Measurements from ENCODE around the gene HMX1. TPM values are rescaled to one million over a fixed set of nuclear protein-coding genes. Genes with fewer than 3 reads are reported as not detected.
A peak's percentile ranks its signal among the peaks of the same experiment; 100 is the strongest.

The HMX1 gene
- total RNA-seq, 5 donors from 2014 or later (not counting 1 experiment from before 2014, with no cell fraction given), result not detected

DNA sequence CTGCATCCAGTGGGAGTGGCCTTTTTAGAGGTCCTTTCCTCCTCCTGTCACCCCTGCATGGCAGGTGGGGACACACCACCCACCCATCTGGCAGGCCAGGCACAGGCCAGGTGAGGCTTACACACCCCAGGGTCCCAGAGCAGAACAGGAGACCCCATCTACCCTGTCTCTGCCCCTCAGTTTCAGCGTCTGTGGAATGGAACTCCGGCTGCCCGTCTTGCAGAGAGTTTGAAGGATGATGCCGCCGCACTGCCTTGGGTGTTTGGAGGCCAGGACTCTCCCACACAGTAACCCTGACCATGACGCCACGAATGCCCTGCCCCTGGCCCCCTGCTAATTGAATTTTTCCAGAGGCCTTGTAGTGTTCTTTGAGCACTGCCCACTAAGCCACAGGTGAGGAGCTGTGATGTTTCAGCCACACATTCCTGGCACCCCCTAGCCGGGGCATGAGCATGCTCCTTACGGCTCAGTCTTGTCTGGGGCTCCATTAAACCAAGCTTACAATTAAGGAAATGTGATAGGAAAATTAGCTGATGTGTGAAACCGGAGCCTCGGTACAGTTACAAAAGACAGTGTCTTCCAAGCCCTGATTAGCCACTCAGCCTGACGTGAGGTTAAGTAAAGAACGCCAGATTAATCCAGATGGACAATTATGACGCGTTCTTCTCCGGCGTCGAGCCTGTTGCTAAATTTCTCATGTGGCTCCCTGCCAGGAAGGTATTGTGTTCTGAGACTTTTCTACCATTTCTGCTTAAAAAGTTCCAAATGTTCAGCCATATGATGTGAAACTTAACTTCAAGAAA, 39.3 kb downstream of the HMX1 start:
- WGBS (ENCODE audit: insufficient coverage), result 90% methylated on average over 8 of the region's 18 CpGs
- no peak overlapping the region for H3K27ac ChIP-seq (ENCODE audit: low read length)
- H3K4me1 ChIP-seq (ENCODE audit: control insufficient read depth in 1 of 2, extremely low read depth in 1 of 2, insufficient read depth in 2 of 2, low read length in 2 of 2), result no peaks in the 10 kb centered on the region
- H3K4me3 ChIP-seq (ENCODE audit: control insufficient read depth in 1 of 2, extremely low read depth in 1 of 2, low read length in 1 of 2), result no peak overlapping the region
- H3K9me3 Mint-ChIP-seq, result peaks cover 0 to 4% (median 0%) of the 10 kb centered on the region in 3 donors
- ATAC-seq (replicated peaks in 1 of 4) (no peak), DNase-seq (peak in 2 of 35 experiments; percentile 11 to 17)
- no peaks in the 10 kb centered on the region for H3K9me3 ChIP-seq
- peaks cover 4 to 7% of the 10 kb centered on the region in 2 donors for H3K27me3 Mint-ChIP-seq
- H3K27ac Mint-ChIP-seq, result no peak overlapping the region
- no peaks in the 10 kb centered on the region for H3K4me1 Mint-ChIP-seq
- no peak overlapping the region for H3K4me3 Mint-ChIP-seq
- H3K36me3 ChIP-seq (ENCODE audit: control insufficient read depth in 2 of 2, extremely low read depth in 1 of 2, insufficient read depth in 1 of 2, low read length in 1 of 2), result no peaks in the 10 kb centered on the region
- H3K27me3 ChIP-seq (replicated peaks in 1 of 2; ENCODE audit: control insufficient read depth in 2 of 2, extremely low read depth in 1 of 2, insufficient read depth in 2 of 2, low read length in 1 of 2), result peaks cover 0 to 12% of the 10 kb centered on the region in 2 experiments
- H3K36me3 Mint-ChIP-seq, result no peaks in the 10 kb centered on the region
- ChIA-PET CTCF (no interaction called here), POLR2A (no interaction called here)

DNA sequence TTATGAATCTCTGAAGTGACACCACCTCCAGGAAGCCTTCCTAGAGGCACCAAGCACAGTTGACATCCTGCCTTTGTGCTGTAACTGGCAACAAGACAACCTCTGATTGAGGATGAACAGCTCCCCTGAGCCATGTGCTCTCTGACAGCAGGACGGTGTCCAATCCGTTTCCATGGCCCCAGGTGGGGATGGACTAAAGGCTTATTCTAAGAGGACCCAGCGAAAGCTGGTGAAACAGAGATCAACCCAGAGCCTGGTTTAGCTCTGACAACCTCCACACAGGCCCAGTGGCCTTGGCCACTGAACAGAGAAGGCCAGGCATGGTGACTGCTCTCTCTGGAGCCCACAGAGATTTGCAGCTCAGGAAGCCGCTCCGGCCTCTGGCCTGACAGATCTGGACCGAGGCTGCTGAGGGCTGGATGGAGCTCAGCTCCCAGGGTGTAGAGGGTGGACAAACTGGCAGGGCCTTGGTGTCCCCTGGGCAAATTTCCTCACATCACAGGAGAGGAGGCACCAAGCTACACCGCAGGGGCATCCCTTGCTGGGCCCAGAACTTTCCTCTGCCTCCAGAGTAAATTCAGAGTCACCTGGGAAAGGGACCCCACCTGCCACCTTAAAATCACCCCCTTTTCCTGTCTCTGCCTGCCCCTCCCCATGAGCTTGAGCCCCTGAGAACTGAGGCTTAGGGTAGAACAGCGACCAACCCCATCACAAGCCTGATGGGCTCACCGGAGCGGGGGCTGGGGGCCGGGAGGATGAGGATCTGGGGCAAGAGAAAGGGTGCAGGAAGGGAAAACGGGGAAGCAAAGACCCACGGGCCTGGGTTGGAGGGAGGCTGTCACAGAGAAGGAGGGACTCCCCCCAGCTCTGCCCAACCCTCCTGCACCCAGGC, 40.2 kb downstream of the HMX1 start:
- no peaks in the 10 kb centered on the region for H3K4me1 Mint-ChIP-seq
- peaks cover 0 to 4% (median 0%) of the 10 kb centered on the region in 3 donors for H3K9me3 Mint-ChIP-seq
- Histone ChIP-seq H3K4me1 (ENCODE audit: control insufficient read depth in 1 of 2, extremely low read depth in 1 of 2, insufficient read depth in 2 of 2, low read length in 2 of 2) (no peaks in the 10 kb centered on the region), H3K27ac (ENCODE audit: low read length) (no peak overlapping the region), H3K4me3 (ENCODE audit: control insufficient read depth in 1 of 2, extremely low read depth in 1 of 2, low read length in 1 of 2) (no peak overlapping the region), H3K9me3 (no peaks in the 10 kb centered on the region), H3K36me3 (ENCODE audit: control insufficient read depth in 2 of 2, extremely low read depth in 1 of 2, insufficient read depth in 1 of 2, low read length in 1 of 2) (no peaks in the 10 kb centered on the region), H3K27me3 (replicated peaks in 1 of 2; ENCODE audit: control insufficient read depth in 2 of 2, extremely low read depth in 1 of 2, insufficient read depth in 2 of 2, low read length in 1 of 2) (peaks cover 0 to 12% of the 10 kb centered on the region in 2 experiments)
- WGBS (ENCODE audit: insufficient coverage), result 81% methylated on average over 3 of the region's 13 CpGs
- peaks cover 4 to 5% of the 10 kb centered on the region in 2 donors for H3K27me3 Mint-ChIP-seq
- no peak overlapping the region for H3K27ac Mint-ChIP-seq
- peak in 2 of 35 experiments; percentile 11 to 20 for DNase-seq
- ChIA-PET POLR2A (no interaction called here), CTCF (no interaction called here)
- H3K4me3 Mint-ChIP-seq, result no peak overlapping the region
- H3K36me3 Mint-ChIP-seq, result no peaks in the 10 kb centered on the region
- no peak for ATAC-seq (replicated peaks in 1 of 4)

DNA sequence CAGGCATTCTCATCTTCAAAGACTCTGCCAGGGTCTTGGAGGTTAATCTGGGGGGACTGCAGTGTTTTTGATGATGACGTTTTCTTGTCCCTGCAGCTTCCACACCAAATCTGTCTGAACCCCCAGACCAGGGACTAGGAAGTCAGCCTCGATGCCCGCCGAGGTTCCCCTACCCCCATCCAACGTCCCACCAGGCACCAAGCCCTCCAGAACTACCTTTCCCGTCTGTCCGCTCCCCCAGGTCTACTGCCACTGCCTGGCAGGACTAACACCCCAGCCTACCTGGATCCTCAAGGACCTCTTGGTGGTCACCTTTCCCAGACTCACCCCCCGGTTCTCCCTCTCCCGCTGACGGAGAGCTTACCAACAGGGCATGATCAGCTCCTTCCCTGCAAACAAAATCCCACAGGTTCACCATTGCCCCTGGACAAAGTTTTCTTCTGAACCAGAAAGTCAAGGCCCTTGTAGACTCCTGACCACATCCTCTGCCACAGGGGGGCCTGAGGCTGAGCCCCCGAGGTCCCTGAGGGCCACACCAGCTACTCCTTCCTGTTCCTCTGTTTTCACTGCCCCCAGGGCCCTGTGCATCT, 40.9 kb downstream of the HMX1 start:
- Histone ChIP-seq H3K4me3 (ENCODE audit: control insufficient read depth in 1 of 2, extremely low read depth in 1 of 2, low read length in 1 of 2) (no peak overlapping the region), H3K36me3 (ENCODE audit: control insufficient read depth in 2 of 2, extremely low read depth in 1 of 2, insufficient read depth in 1 of 2, low read length in 1 of 2) (no peaks in the 10 kb centered on the region), H3K27me3 (replicated peaks in 1 of 2; ENCODE audit: control insufficient read depth in 2 of 2, extremely low read depth in 1 of 2, insufficient read depth in 2 of 2, low read length in 1 of 2) (peaks cover 0 to 12% of the 10 kb centered on the region in 2 experiments), H3K4me1 (ENCODE audit: control insufficient read depth in 1 of 2, extremely low read depth in 1 of 2, insufficient read depth in 2 of 2, low read length in 2 of 2) (no peaks in the 10 kb centered on the region), H3K27ac (ENCODE audit: low read length) (no peak overlapping the region), H3K9me3 (no peaks in the 10 kb centered on the region)
- H3K4me3 Mint-ChIP-seq, result no peak overlapping the region
- peaks cover 0 to 4% (median 0%) of the 10 kb centered on the region in 3 donors for H3K9me3 Mint-ChIP-seq
- H3K27me3 Mint-ChIP-seq, result peaks cover 3 to 4% of the 10 kb centered on the region in 2 donors
- DNase-seq (peak in 1 of 35 experiments; percentile 9), ATAC-seq (replicated peaks in 1 of 4) (no peak)
- ChIA-PET POLR2A (no interaction called here), CTCF (no interaction called here)
- WGBS (ENCODE audit: insufficient coverage), result 75% methylated on average over 10 of the region's 11 CpGs
- H3K36me3 Mint-ChIP-seq, result no peaks in the 10 kb centered on the region
- no peak overlapping the region for H3K27ac Mint-ChIP-seq
- H3K4me1 Mint-ChIP-seq, result no peaks in the 10 kb centered on the region

DNA sequence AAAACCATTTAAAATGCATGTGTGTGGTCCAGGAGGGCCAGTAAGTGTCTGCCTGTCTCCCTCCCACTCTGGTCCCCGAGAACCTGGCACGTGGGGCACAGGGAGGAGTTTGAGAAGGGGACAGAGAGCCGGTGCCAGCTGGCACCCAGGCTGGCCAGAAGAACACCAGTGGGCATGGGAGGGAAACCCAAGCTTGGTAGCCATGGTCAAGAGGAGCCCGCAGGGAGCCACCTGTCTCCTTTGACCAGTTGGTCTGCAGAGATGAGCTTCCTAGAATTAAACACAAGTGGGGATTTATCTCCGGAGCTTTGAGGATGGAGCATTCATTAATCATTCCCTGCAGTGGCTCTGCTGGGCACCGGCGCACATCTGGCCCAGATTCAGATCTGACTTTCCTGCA, 41.6 kb downstream of the HMX1 start:
- peaks cover 0 to 7% of the 10 kb centered on the region in 2 experiments for H3K27me3 ChIP-seq (replicated peaks in 1 of 2; ENCODE audit: control insufficient read depth in 2 of 2, extremely low read depth in 1 of 2, insufficient read depth in 2 of 2, low read length in 1 of 2)
- Mint-ChIP-seq H3K27me3 (peaks cover 0 to 3% of the 10 kb centered on the region in 2 donors), H3K36me3 (no peaks in the 10 kb centered on the region), H3K4me3 (no peak overlapping the region), H3K4me1 (no peaks in the 10 kb centered on the region), H3K9me3 (peaks cover 0 to 4% (median 0%) of the 10 kb centered on the region in 3 donors), H3K27ac (no peak overlapping the region)
- no peaks in the 10 kb centered on the region for H3K4me1 ChIP-seq (ENCODE audit: control insufficient read depth in 1 of 2, extremely low read depth in 1 of 2, insufficient read depth in 2 of 2, low read length in 2 of 2)
- no peaks in the 10 kb centered on the region for H3K36me3 ChIP-seq (ENCODE audit: control insufficient read depth in 2 of 2, extremely low read depth in 1 of 2, insufficient read depth in 1 of 2, low read length in 1 of 2)
- DNase-seq (peak in 1 of 35 experiments; percentile 15), ATAC-seq (replicated peaks in 1 of 4) (no peak)
- ChIA-PET CTCF (no interaction called here), POLR2A (no interaction called here)
- no peak overlapping the region for H3K27ac ChIP-seq (ENCODE audit: low read length)
- no peak overlapping the region for H3K4me3 ChIP-seq (ENCODE audit: control insufficient read depth in 1 of 2, extremely low read depth in 1 of 2, low read length in 1 of 2)
- no peaks in the 10 kb centered on the region for H3K9me3 ChIP-seq
- 85% methylated on average over 3 of the region's 7 CpGs for WGBS (ENCODE audit: insufficient coverage)

DNA sequence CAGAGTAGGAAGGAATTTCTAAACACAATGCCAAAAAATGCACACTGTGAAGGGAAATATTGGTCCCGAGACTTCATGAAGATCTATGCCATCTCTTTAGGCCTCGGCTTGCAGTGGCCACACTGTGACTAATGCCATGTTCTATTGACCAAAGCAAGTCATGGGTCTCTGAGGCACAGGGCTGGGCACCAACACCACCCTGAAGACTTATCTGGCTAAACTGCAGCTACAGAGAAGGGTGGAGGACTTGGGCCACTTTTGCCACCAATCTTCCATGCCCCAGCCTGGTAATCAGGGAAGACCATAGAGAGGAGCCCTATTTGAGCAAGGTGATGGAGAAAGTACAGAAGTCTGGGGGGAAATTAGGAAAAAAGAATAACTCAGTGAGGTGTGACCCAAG, 42.1 kb downstream of the HMX1 start:
- ATAC-seq (replicated peaks in 1 of 4), result no peak
- H3K4me3 ChIP-seq (ENCODE audit: control insufficient read depth in 1 of 2, extremely low read depth in 1 of 2, low read length in 1 of 2), result no peak overlapping the region
- POLR2A ChIA-PET, result no interaction called here
- H3K4me1 ChIP-seq (ENCODE audit: control insufficient read depth in 1 of 2, extremely low read depth in 1 of 2, insufficient read depth in 2 of 2, low read length in 2 of 2), result no peaks in the 10 kb centered on the region
- H3K27me3 Mint-ChIP-seq, result no peaks in the 10 kb centered on the region
- DNase-seq, result no peak
- H3K9me3 ChIP-seq, result no peaks in the 10 kb centered on the region
- H3K27me3 ChIP-seq (replicated peaks in 1 of 2; ENCODE audit: control insufficient read depth in 2 of 2, extremely low read depth in 1 of 2, insufficient read depth in 2 of 2, low read length in 1 of 2), result peaks cover 0 to 4% of the 10 kb centered on the region in 2 experiments
- H3K27ac ChIP-seq (ENCODE audit: low read length), result no peak overlapping the region
- WGBS (ENCODE audit: insufficient coverage), result 93% methylated on average over 2 of the region's 2 CpGs
- peaks cover 0 to 4% (median 0%) of the 10 kb centered on the region in 3 donors for H3K9me3 Mint-ChIP-seq
- no peaks in the 10 kb centered on the region for H3K4me1 Mint-ChIP-seq
- CTCF ChIA-PET, result no interaction called here
- H3K27ac Mint-ChIP-seq, result no peak overlapping the region
- H3K36me3 Mint-ChIP-seq, result no peaks in the 10 kb centered on the region
- no peaks in the 10 kb centered on the region for H3K36me3 ChIP-seq (ENCODE audit: control insufficient read depth in 2 of 2, extremely low read depth in 1 of 2, insufficient read depth in 1 of 2, low read length in 1 of 2)
- no peak overlapping the region for H3K4me3 Mint-ChIP-seq

DNA sequence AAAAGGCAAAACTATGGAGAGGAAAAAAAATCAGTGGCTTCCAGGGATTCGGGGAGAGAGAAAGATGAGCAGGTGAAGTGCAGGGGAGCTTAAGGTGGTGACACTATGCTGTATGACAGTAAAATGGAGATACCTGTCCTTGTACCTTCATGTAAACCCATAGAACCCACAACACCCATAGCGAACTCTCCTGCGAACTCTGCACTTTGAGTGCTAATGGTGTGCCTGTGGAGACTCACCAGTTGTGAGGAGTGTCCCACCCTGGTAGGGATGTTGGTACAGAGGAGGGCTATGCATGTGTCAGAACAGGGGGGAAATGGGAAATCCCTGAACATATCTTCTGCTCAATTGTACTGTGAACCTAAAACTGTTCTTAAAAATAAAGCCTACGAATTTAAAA, 42.8 kb downstream of the HMX1 start:
- Mint-ChIP-seq H3K36me3 (no peaks in the 10 kb centered on the region), H3K9me3 (peaks cover 0 to 4% (median 0%) of the 10 kb centered on the region in 3 donors), H3K4me3 (no peak overlapping the region), H3K4me1 (no peaks in the 10 kb centered on the region), H3K27me3 (peaks cover 0 to 2% of the 10 kb centered on the region in 2 donors), H3K27ac (no peak overlapping the region)
- DNase-seq (no peak), ATAC-seq (replicated peaks in 1 of 4) (no peak)
- no peak overlapping the region for H3K4me3 ChIP-seq (ENCODE audit: control insufficient read depth in 1 of 2, extremely low read depth in 1 of 2, low read length in 1 of 2)
- WGBS (ENCODE audit: insufficient coverage), result no CpG with 5 or more reads among the region's 4 CpGs
- no peaks in the 10 kb centered on the region for H3K36me3 ChIP-seq (ENCODE audit: control insufficient read depth in 2 of 2, extremely low read depth in 1 of 2, insufficient read depth in 1 of 2, low read length in 1 of 2)
- no peaks in the 10 kb centered on the region for H3K9me3 ChIP-seq
- CTCF ChIA-PET, result no interaction called here
- peaks cover 0 to 4% of the 10 kb centered on the region in 2 experiments for H3K27me3 ChIP-seq (replicated peaks in 1 of 2; ENCODE audit: control insufficient read depth in 2 of 2, extremely low read depth in 1 of 2, insufficient read depth in 2 of 2, low read length in 1 of 2)
- H3K4me1 ChIP-seq (ENCODE audit: control insufficient read depth in 1 of 2, extremely low read depth in 1 of 2, insufficient read depth in 2 of 2, low read length in 2 of 2), result no peaks in the 10 kb centered on the region
- POLR2A ChIA-PET, result no interaction called here
- H3K27ac ChIP-seq (ENCODE audit: low read length), result no peak overlapping the region
